Esophagus squamous epithelium (tissue), 5 donors: ENCODE results near the gene ACTR5. TPM values are rescaled to one million over a fixed set of nuclear protein-coding genes. Genes with fewer than 3 reads are reported as not detected.
"Not testable (repeated sequence)": the region's sequence is repeated elsewhere in the genome, so short reads cannot be mapped to it uniquely, and the experiment has no call there.

ENCODE experiments used
- DNase-seq: peaks from one replicate; lab custom pipeline; 2025; lab: John Stamatoyannopoulos, UW
- H3K27ac ChIP-seq, 4 donors: fragments of 200-600 bp; sonication (generic); one replicate each; pipeline ENCODE4 v1.5.1; 2016 to 2019; ENCODE audit warnings: mild to moderate bottlenecking in 1 of 4
- H3K27me3 ChIP-seq, 4 donors: fragments of 200-600 bp; sonication (generic); 1 replicate in 3 of 4; 2 replicates in 1 of 4; pipeline versions ENCODE4 v1.5.1 to v1.6.0; 2017 to 2021; ENCODE audit warnings: antibody characterized with exemption in 1 of 4
- H3K36me3 ChIP-seq, 3 donors: fragments of 200-600 bp; sonication (generic); one replicate each; pipeline ENCODE4 v1.5.1; 2016 to 2019
- H3K4me1 ChIP-seq, 3 donors: fragments of 200-600 bp; sonication (generic); one replicate each; pipeline ENCODE4 v1.5.1; 2017 to 2019
- H3K4me3 ChIP-seq, 4 donors: fragments of 200-600 bp; sonication (generic); 1 replicate in 3 of 4; 2 replicates in 1 of 4; pipeline ENCODE4 v1.5.1; 2016 to 2019; ENCODE audit warnings: mild to moderate bottlenecking in 2 of 4, moderate library complexity in 1 of 4
- H3K9me3 ChIP-seq, 3 donors: fragments of 200-600 bp; sonication (generic); one replicate each; pipeline ENCODE4 v1.5.1; 2016 to 2019
- CTCF ChIP-seq, 6 experiments: fragments of 450-650 bp in 4 of 6; fragments of 200-600 bp in 2 of 6; sonication (generic) in 2 of 6; IDR thresholded peaks; one replicate each; pipeline ENCODE4 v1.5.1; 2016 to 2019; ENCODE audit warnings: antibody characterized with exemption in 6 of 6, mild to moderate bottlenecking in 4 of 6, moderate library complexity in 4 of 6
- POLR2A ChIP-seq, 4 donors: fragments of 450-650 bp; IDR thresholded peaks; one replicate each; pipeline ENCODE4 v1.6.1; 2017; ENCODE audit warnings: antibody characterized with exemption in 4 of 4, mild to moderate bottlenecking in 4 of 4, moderate library complexity in 3 of 4
- WGBS, 2 donors: methylation state at CpG; one replicate each; pipeline ENCODE4 v1.1.5; 2018; 5-methylcytosine and 5-hydroxymethylcytosine counted together
- intact Hi-C: fragments of 100-400 bp; cut with DNase I; formaldehyde crosslinking; loops from one replicate; pipeline ENCODE4 v1.15.0; 2022
- small RNA-seq, 4 donors: library from RNA; depleted of rRNA; stranded (forward); fragments of <200 nt; gene quantifications; one replicate each; pipeline ENCODE3, GENCODE V24; 2016
- total RNA-seq, 4 donors: library from RNA; depleted of rRNA; stranded (reverse); fragments of >200 nt; gene quantifications; one replicate each; pipeline ENCODE4 v1.1.0, GENCODE V29; 2016
- donor health status: DM: yes; HTN: yes; CAD: no.

The ACTR5 gene
- total RNA-seq, 4 donors from 2014 or later: 7.0 to 12.2 (median 8.9) TPM

- TF ChIP-seq CTCF (IDR thresholded peaks at IDR 0.05): no peak
- TF ChIP-seq POLR2A (IDR thresholded peaks at IDR 0.05): no peak
- peak overlapping the region in 2 of 4 donors; percentile 13 to 49 for H3K27ac ChIP-seq
- peaks cover 0 to 25% (median 0%) of the 10 kb centered on the region in 3 donors for H3K4me1 ChIP-seq
- WGBS, 2 donors: 44 to 90% methylated on average over 1 to 4 of the region's 4 CpGs
- H3K36me3 ChIP-seq: no peaks in the 10 kb centered on the region
- peaks cover 0 to 41% (median 0%) of the 10 kb centered on the region in 4 donors for H3K27me3 ChIP-seq
- intact Hi-C loops: no loop called here
- no peaks in the 10 kb centered on the region for H3K9me3 ChIP-seq
- no peak overlapping the region for H3K4me3 ChIP-seq
- DNase-seq: no peak
Measured at GRCh38 chr20:38812709-38813573, 64.7 kb downstream of the ACTR5 start.

- H3K4me3 ChIP-seq, DNase-seq, intact Hi-C loops, H3K36me3 ChIP-seq, H3K27ac ChIP-seq, H3K9me3 ChIP-seq: not testable (repeated sequence)
- peaks cover 0 to 35% (median 0%) of the 10 kb centered on the region in 4 donors for H3K27me3 ChIP-seq
- peaks cover 0 to 19% (median 0%) of the 10 kb centered on the region in 3 donors for H3K4me1 ChIP-seq
- 89 to 90% methylated on average over 6 of the region's 6 CpGs for WGBS, 2 donors
Measured at GRCh38 chr20:38813574-38813962, 65.3 kb downstream of the ACTR5 start.

DNA sequence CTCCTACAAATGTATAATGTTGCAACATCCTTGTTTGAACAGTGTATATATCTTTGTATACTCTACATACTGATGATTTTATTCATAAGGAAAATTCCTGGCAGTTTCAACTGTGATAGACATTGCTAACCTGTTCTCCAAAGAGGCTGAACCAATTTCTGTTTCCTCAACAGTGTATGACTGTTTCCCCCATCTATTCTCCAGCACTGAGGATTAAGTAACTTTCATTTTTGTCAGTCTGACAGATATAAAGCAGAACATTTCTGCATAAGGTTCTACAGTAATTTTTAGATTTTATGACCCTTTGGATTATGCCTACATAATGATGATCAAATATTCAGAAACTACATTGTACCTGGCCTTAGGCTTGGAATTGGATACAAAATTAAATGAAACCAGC lies 67.2 kb downstream of the ACTR5 start:
- DNase-seq: no peak
- intact Hi-C loops: no loop called here
- no peak for TF ChIP-seq POLR2A (IDR thresholded peaks at IDR 0.05)

GRCh38 chr20:38818113-38819065 lies 70.1 kb downstream of the ACTR5 start:
- 76 to 79% methylated on average over 9 of the region's 9 CpGs for WGBS, 2 donors
- DNase-seq: no peak
- Histone ChIP-seq H3K9me3 (no peaks in the 10 kb centered on the region), H3K4me1 (peaks cover 0 to 2% (median 0%) of the 10 kb centered on the region in 3 donors), H3K27me3 (peaks cover 0 to 11% (median 0%) of the 10 kb centered on the region in 4 donors), H3K27ac (no peak overlapping the region), H3K4me3 (no peak overlapping the region), H3K36me3 (no peaks in the 10 kb centered on the region)
- no peak for TF ChIP-seq CTCF (IDR thresholded peaks at IDR 0.05)
- TF ChIP-seq POLR2A (IDR thresholded peaks at IDR 0.05): no peak
- intact Hi-C loops: no loop called here

More for the DNA sequence above, 67.2 kb downstream of the ACTR5 start:
- Histone ChIP-seq H3K27me3 (peaks cover 0 to 18% (median 0%) of the 10 kb centered on the region in 4 donors), H3K4me1 (peaks cover 0 to 9% (median 0%) of the 10 kb centered on the region in 3 donors), H3K9me3 (no peaks in the 10 kb centered on the region), H3K36me3 (no peaks in the 10 kb centered on the region), H3K4me3 (no peak overlapping the region), H3K27ac (no peak overlapping the region)

Small RNA genes lying within 50 kb of the gene (small RNA-seq; reads per million reads assigned to genes)
- gene RF00017: 0 reads per million in 4 donors

Other genes with a start within 250 kb of the ACTR5 start
- not detected for gene ADIG, start 167.3 kb upstream of the ACTR5 start, total RNA-seq
- 10 to 100 TPM in 3 of 4 donors, 1 to 10 TPM in 1; 4.7 to 14.8 (median 12.4) TPM for gene ARHGAP40, start 146.7 kb upstream of the ACTR5 start, total RNA-seq
- gene SLC32A1, start 24.0 kb upstream of the ACTR5 start, total RNA-seq: not detected
- 1 to 10 TPM in 3 of 4 donors, under 1 TPM in 1; 0.99 to 6.7 (median 3.6) TPM for gene PPP1R16B, start 57.2 kb downstream of the ACTR5 start, total RNA-seq
- 100 to 1,000 TPM in 1 of 4 donors, 10 to 100 TPM in 3; 53.8 to 105 (median 81.9) TPM for gene FAM83D, start 178.0 kb downstream of the ACTR5 start, total RNA-seq
- 10 to 100 TPM in 2 of 4 donors, 1 to 10 TPM in 2; 4.4 to 14.7 (median 10.8) TPM for gene DHX35, start 213.9 kb downstream of the ACTR5 start, total RNA-seq